ENCODE results near the gene TLK2. TPM values are rescaled to one million over a fixed set of nuclear protein-coding genes. Genes with fewer than 3 reads are reported as not detected.

TLK2 gene
- total RNA-seq, 1 experiment from 2014 or later: 40.5 TPM

DNA sequence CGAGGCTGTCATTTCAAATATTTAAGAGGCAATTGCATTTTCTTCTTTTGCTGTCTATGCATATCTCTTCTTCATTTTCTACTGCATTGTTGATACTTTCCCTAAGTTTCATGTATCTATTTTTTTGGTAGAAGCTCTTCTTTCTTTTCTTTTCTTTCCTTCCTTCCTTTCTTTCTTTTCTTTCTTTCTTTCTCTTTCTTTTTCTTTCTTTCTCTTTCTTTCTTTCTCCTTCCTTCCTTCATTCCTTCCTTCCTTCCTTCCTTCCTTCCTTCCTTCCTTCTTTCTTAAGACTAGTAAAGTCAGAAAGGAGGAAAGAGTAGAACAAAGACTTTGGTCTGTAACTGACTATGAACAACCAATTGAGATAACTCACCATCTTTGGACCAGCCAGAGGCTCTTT, 182.7 kb downstream of the TLK2 start:
- Histone ChIP-seq H3K79me2 (ENCODE audit: low read length) (no peaks in the 10 kb centered on the region), H3K27ac (ENCODE audit: low read length) (no peak overlapping the region), H4K20me1 (ENCODE audit: low read length) (no peaks in the 10 kb centered on the region), H3K4me1 (ENCODE audit: insufficient read depth, low read length) (no peaks in the 10 kb centered on the region), H3K27me3 (ENCODE audit: low read length) (no peaks in the 10 kb centered on the region), H3K9me3 (ENCODE audit: low read length) (no peaks in the 10 kb centered on the region), H2AFZ (ENCODE audit: low read length) (no peak overlapping the region), H3K36me3 (ENCODE audit: low read depth, low read length) (no peaks in the 10 kb centered on the region), H3K4me3 (ENCODE audit: low read length) (no peak overlapping the region), H3F3A (ENCODE audit: low read length, unreplicated experiment) (no peaks in the 10 kb centered on the region), H3K9ac (ENCODE audit: low read length) (no peak overlapping the region), H3K4me2 (ENCODE audit: low read length) (no peak overlapping the region), H3K9me2 (replicated peaks; ENCODE audit: low read length) (no peaks in the 10 kb centered on the region)
- ChIA-PET POLR2A (ENCODE audit: unreplicated experiment) (no interaction called here), CTCF (no interaction called here)
- BruUV-seq (replicated peaks): no TSS peak
- no peak for TF ChIP-seq EZH2 (IDR thresholded peaks at IDR 0.05; ENCODE audit: low read length, unreplicated experiment)
- no peak for TF ChIP-seq EZH2phosphoT487 (IDR thresholded peaks at IDR 0.05; ENCODE audit: borderline replicate concordance, low read length)
- TF ChIP-seq, protein P1, sequence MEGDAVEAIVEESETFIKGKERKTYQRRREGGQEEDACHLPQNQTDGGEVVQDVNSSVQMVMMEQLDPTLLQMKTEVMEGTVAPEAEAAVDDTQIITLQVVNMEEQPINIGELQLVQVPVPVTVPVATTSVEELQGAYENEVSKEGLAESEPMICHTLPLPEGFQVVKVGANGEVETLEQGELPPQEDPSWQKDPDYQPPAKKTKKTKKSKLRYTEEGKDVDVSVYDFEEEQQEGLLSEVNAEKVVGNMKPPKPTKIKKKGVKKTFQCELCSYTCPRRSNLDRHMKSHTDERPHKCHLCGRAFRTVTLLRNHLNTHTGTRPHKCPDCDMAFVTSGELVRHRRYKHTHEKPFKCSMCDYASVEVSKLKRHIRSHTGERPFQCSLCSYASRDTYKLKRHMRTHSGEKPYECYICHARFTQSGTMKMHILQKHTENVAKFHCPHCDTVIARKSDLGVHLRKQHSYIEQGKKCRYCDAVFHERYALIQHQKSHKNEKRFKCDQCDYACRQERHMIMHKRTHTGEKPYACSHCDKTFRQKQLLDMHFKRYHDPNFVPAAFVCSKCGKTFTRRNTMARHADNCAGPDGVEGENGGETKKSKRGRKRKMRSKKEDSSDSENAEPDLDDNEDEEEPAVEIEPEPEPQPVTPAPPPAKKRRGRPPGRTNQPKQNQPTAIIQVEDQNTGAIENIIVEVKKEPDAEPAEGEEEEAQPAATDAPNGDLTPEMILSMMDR (conservative IDR thresholded peaks at IDR 0.05; ENCODE audit: low read depth, low read length): no peak
- intact Hi-C loops (cut with micrococcal nuclease): no loop called here
- DNase-seq: no peak
- no peak for ATAC-seq

DNA sequence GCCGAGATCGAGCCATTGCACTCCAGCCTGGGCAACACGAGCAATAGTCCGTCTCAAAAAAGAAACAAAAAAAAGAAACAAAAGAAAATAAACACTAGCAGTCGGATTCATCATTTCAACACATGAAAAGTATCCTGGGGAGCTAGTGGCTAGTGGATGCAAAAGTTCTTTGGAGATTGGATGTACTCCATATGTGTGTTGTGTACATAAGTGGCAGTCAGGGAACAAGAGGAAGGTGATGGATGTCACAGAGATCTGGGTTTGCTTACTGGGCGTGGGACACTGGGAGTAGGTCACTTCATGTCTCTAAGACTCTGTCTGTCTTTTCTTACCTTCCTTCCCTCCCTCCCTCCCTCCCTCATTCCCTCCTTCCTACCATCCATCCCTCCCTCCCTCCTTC, 184.2 kb downstream of the TLK2 start:
- BruUV-seq (replicated peaks): no TSS peak

More for the DNA sequence above, 184.2 kb downstream of the TLK2 start:
- Histone ChIP-seq H3K4me3 (ENCODE audit: low read length) (no peak overlapping the region), H3K27ac (ENCODE audit: low read length) (no peak overlapping the region), H3K27me3 (ENCODE audit: low read length) (no peaks in the 10 kb centered on the region), H3K9me2 (replicated peaks; ENCODE audit: low read length) (no peaks in the 10 kb centered on the region), H3K36me3 (ENCODE audit: low read depth, low read length) (no peaks in the 10 kb centered on the region), H2AFZ (ENCODE audit: low read length) (no peak overlapping the region), H3F3A (ENCODE audit: low read length, unreplicated experiment) (no peaks in the 10 kb centered on the region), H3K79me2 (ENCODE audit: low read length) (no peaks in the 10 kb centered on the region), H3K4me2 (ENCODE audit: low read length) (no peak overlapping the region), H4K20me1 (ENCODE audit: low read length) (no peaks in the 10 kb centered on the region), H3K9ac (ENCODE audit: low read length) (no peak overlapping the region), H3K9me3 (ENCODE audit: low read length) (no peaks in the 10 kb centered on the region), H3K4me1 (ENCODE audit: insufficient read depth, low read length) (no peaks in the 10 kb centered on the region)
- ChIA-PET CTCF (no interaction called here), POLR2A (ENCODE audit: unreplicated experiment) (no interaction called here)
- TF ChIP-seq EZH2phosphoT487 (IDR thresholded peaks at IDR 0.05; ENCODE audit: borderline replicate concordance, low read length) (no peak), EZH2 (IDR thresholded peaks at IDR 0.05; ENCODE audit: low read length, unreplicated experiment) (no peak)
- TF ChIP-seq, protein P1 (conservative IDR thresholded peaks at IDR 0.05; ENCODE audit: low read depth, low read length): no peak
- intact Hi-C loops (cut with micrococcal nuclease): no loop called here
- ATAC-seq (peak; percentile 13; the same call in 1 of the 2 replicates), DNase-seq (no peak)

Other genes with a start within 250 kb of the TLK2 start
- not detected in 2 replicates for gene EFCAB3, start 98.3 kb upstream of the TLK2 start, total RNA-seq (2014; rRNA removed)
- 28.0 and 38.7 TPM in 2 replicates for gene METTL2A, start 54.9 kb upstream of the TLK2 start, total RNA-seq (2014; rRNA removed)
- gene MRC2, start 148.8 kb downstream of the TLK2 start, total RNA-seq (2014; rRNA removed): 13.5 and 17.2 TPM in 2 replicates

Data from PC-3 (cell line).